Activated CD4-positive, alpha-beta T cell treated with anti-CD3 and anti-CD28 coated beads for 36 hours (primary cell): ENCODE data around the gene VPS45. TPM values are rescaled to one million over a fixed set of nuclear protein-coding genes. Genes with fewer than 3 reads are reported as not detected.
A peak's percentile ranks its signal among the peaks of the same experiment; 100 is the strongest.

Experiments
- ATAC-seq: fragments of 200-7000 bp; cut with Tn5 transposase; one replicate; pipeline ENCODE4 v1.10.0; 2021; ENCODE audit warnings: mild to moderate bottlenecking, moderate library complexity
- CTCF ChIA-PET: fragments of 350-600 bp; sonication (Branson Sonifier 250); formaldehyde crosslinking; loops from one replicate; lab custom pipeline; 2021; ENCODE audit warnings: antibody characterized with exemption; lab: Charles Lee
- POLR2A ChIA-PET: fragments of 350-600 bp; sonication (Branson Sonifier 250); formaldehyde crosslinking; loops from one replicate; lab custom pipeline; 2021; ENCODE audit warnings: antibody characterized with exemption, inconsistent platforms; lab: Charles Lee
- DNase-seq: peaks from one replicate; pipeline ENCODE4 v3.0.0-alpha.2; 2020
- H3K27ac Mint-ChIP-seq: one replicate; pipeline ENCODE4 v1.8.0; 2021; ENCODE audit warnings: mixed read lengths
- H3K27me3 Mint-ChIP-seq: one replicate; pipeline ENCODE4 v1.8.0; 2021; ENCODE audit warnings: mixed read lengths
- H3K36me3 Mint-ChIP-seq: one replicate; pipeline ENCODE4 v1.8.0; 2021; ENCODE audit warnings: low read depth, mixed read lengths
- H3K4me1 Mint-ChIP-seq: one replicate; pipeline ENCODE4 v1.8.0; 2021; ENCODE audit warnings: mixed read lengths
- H3K4me3 Mint-ChIP-seq: one replicate; pipeline ENCODE4 v1.8.0; 2021; ENCODE audit warnings: mild to moderate bottlenecking, moderate library complexity, mixed read lengths
- H3K9me3 Mint-ChIP-seq: one replicate; pipeline ENCODE4 v1.8.0; 2021; ENCODE audit warnings: low read depth, mixed read lengths
- intact Hi-C, 2 experiments: fragments of 100-400 bp; cut with DNase I in 1 of 2; cut with micrococcal nuclease in 1 of 2; formaldehyde crosslinking; loops; one replicate each; pipeline versions ENCODE4 v1.14.2 to v1.15.1; 2022 to 2024; cut with DNase I, micrococcal nuclease
- total RNA-seq, 2 experiments: library from RNA; stranded (reverse); gene quantifications; one replicate each; pipeline ENCODE4 v1.2.3, GENCODE V29; 2021

VPS45 gene
- total RNA-seq, 2 experiments from 2014 or later, result 18.5 to 20.6 TPM

- H3K4me3 Mint-ChIP-seq, result no peak overlapping the region
- peaks cover 5% of the 10 kb centered on the region for H3K36me3 Mint-ChIP-seq
- no peaks in the 10 kb centered on the region for H3K9me3 Mint-ChIP-seq
- ATAC-seq (no peak), DNase-seq (no peak)
- no peak overlapping the region for H3K27ac Mint-ChIP-seq
- intact Hi-C loops, result no loop called here
- ChIA-PET CTCF (no interaction called here), POLR2A (no interaction called here)
- H3K4me1 Mint-ChIP-seq, result peaks cover 41% of the 10 kb centered on the region
- peaks cover 1% of the 10 kb centered on the region for H3K27me3 Mint-ChIP-seq
These were observed 79.4 kb downstream of the VPS45 start for GRCh38 chr1:150146849-150147542.

GRCh38 chr1:150148837-150149270 is 81.3 kb downstream of the VPS45 start:
- no peak for ATAC-seq
- H3K4me3 Mint-ChIP-seq, result peak overlapping the region; percentile 67
- ChIA-PET POLR2A (no interaction called here), CTCF (interaction anchor here (1.1 kb wide), 1 partner anchor 76 kb away, joined by 3 read pairs; no protein-coding TSS in a partner anchor)
- H3K27ac Mint-ChIP-seq, result peak overlapping the region; percentile 41
- intact Hi-C loops, result loop anchor here in 1 of 2 experiments (1.0 kb wide), 2 partner anchors 82 to 139 kb away; partner anchors contain the start of genes OTUD7B and VPS45
- H3K4me1 Mint-ChIP-seq, result peaks cover 52% of the 10 kb centered on the region
- no peaks in the 10 kb centered on the region for H3K9me3 Mint-ChIP-seq
- H3K27me3 Mint-ChIP-seq, result peaks cover 1% of the 10 kb centered on the region
- no peak for DNase-seq
- peaks cover 11% of the 10 kb centered on the region for H3K36me3 Mint-ChIP-seq

GRCh38 chr1:150149271-150150132 is 81.9 kb downstream of the VPS45 start, which contains the start of gene PLEKHO1:
TSS of gene PLEKHO1 (plus strand) at chr1:150149916. CDS start at chr1:150150258, 342 bp downstream.
- peaks cover 12% of the 10 kb centered on the region for H3K36me3 Mint-ChIP-seq
- H3K9me3 Mint-ChIP-seq, result no peaks in the 10 kb centered on the region
- DNase-seq (peak; percentile 89), ATAC-seq (peak; percentile 74)
- ChIA-PET POLR2A (interaction anchor here (0.5 to 2.2 kb wide), 4 partner anchors 84 to 262 kb away, joined by 3 to 11 read pairs (median 6); a partner anchor contains a TSS), CTCF (interaction anchor here (0.8 to 1.7 kb wide), 4 partner anchors 16 to 94 kb away, joined by 3 to 7 read pairs (median 3); no protein-coding TSS in a partner anchor)
- intact Hi-C loops, result loop anchor here (1.0 to 5.0 kb wide), 3 partner anchors 37 to 139 kb away; partner anchors contain the start of genes OTUD7B (in 1 of the 2) and VPS45 (in 1 of the 2)
- H3K4me1 Mint-ChIP-seq, result peaks cover 51% of the 10 kb centered on the region
- peaks cover 1% of the 10 kb centered on the region for H3K27me3 Mint-ChIP-seq
- peak within 1 kb of the TSS; percentile 82 for H3K4me3 Mint-ChIP-seq
- peak within 1 kb of the TSS; percentile 86 for H3K27ac Mint-ChIP-seq

GRCh38 chr1:150150133-150151021 is 82.8 kb downstream of the VPS45 start:
- ChIA-PET POLR2A (interaction anchor here (0.5 to 2.2 kb wide), 5 partner anchors 54 to 263 kb away, joined by 3 to 11 read pairs (median 4); a partner anchor contains a TSS), CTCF (interaction anchor here (0.8 to 1.7 kb wide), 4 partner anchors 15 to 95 kb away, joined by 3 to 7 read pairs (median 4); no protein-coding TSS in a partner anchor)
- peak overlapping the region; percentile 82 for H3K4me3 Mint-ChIP-seq
- peaks cover 1% of the 10 kb centered on the region for H3K27me3 Mint-ChIP-seq
- H3K36me3 Mint-ChIP-seq, result peaks cover 19% of the 10 kb centered on the region
- H3K9me3 Mint-ChIP-seq, result no peaks in the 10 kb centered on the region
- DNase-seq, result peak; percentile 39
- ATAC-seq, result no peak
- H3K27ac Mint-ChIP-seq, result peak overlapping the region; percentile 86
- intact Hi-C loops, result loop anchor here in 1 of 2 experiments (5.0 kb wide), 1 partner anchor 38 kb away; no protein-coding TSS in a partner anchor
- H3K4me1 Mint-ChIP-seq, result peaks cover 48% of the 10 kb centered on the region

- no peaks in the 10 kb centered on the region for H3K9me3 Mint-ChIP-seq
- POLR2A ChIA-PET, result interaction anchor here (0.7 to 2.2 kb wide), 4 partner anchors 9 to 264 kb away, joined by 3 to 11 read pairs (median 4); a partner anchor contains a TSS
- peak overlapping the region; percentile 86 for H3K27ac Mint-ChIP-seq
- peak; percentile 74 for DNase-seq
- peaks cover 23% of the 10 kb centered on the region for H3K36me3 Mint-ChIP-seq
- peaks cover 1% of the 10 kb centered on the region for H3K27me3 Mint-ChIP-seq
- peaks cover 45% of the 10 kb centered on the region for H3K4me1 Mint-ChIP-seq
- ATAC-seq, result peak; percentile 48
- intact Hi-C loops, result loop anchor here in 1 of 2 experiments (5.0 kb wide), 1 partner anchor 39 kb away; no protein-coding TSS in a partner anchor
- H3K4me3 Mint-ChIP-seq, result peak overlapping the region; percentile 82
- CTCF ChIA-PET, result interaction anchor here (1.0 to 1.7 kb wide), 2 partner anchors 10 to 79 kb away, joined by 4 to 5 read pairs; no protein-coding TSS in a partner anchor
These were observed 84.0 kb downstream of the VPS45 start for GRCh38 chr1:150151291-150152181.

GRCh38 chr1:150152182-150152536 is 84.6 kb downstream of the VPS45 start:
- Mint-ChIP-seq H3K9me3 (no peaks in the 10 kb centered on the region), H3K4me3 (peak overlapping the region; percentile 82), H3K27ac (peak overlapping the region; percentile 86), H3K27me3 (peaks cover 1% of the 10 kb centered on the region), H3K36me3 (peaks cover 27% of the 10 kb centered on the region), H3K4me1 (peaks cover 42% of the 10 kb centered on the region)
- CTCF ChIA-PET, result interaction anchor here (1.0 kb wide), 1 partner anchor 9 kb away, joined by 4 read pairs; no protein-coding TSS in a partner anchor
- POLR2A ChIA-PET, result interaction anchor here (1.0 kb wide), 2 partner anchors 8 to 264 kb away, joined by 3 to 4 read pairs; a partner anchor contains a TSS
- intact Hi-C loops, result loop anchor here in 1 of 2 experiments (5.0 kb wide), 1 partner anchor 40 kb away; no protein-coding TSS in a partner anchor
- ATAC-seq (peak; percentile 18), DNase-seq (no peak)

- Mint-ChIP-seq H3K4me1 (peaks cover 42% of the 10 kb centered on the region), H3K9me3 (no peaks in the 10 kb centered on the region), H3K27ac (peak overlapping the region; percentile 66), H3K36me3 (peaks cover 31% of the 10 kb centered on the region), H3K4me3 (no peak overlapping the region), H3K27me3 (peaks cover 1% of the 10 kb centered on the region)
- ATAC-seq, result no peak
- no peak for DNase-seq
- POLR2A ChIA-PET, result interaction anchor here (1.0 kb wide), 1 partner anchor 8 kb away, joined by 4 read pairs; no protein-coding TSS in a partner anchor
- intact Hi-C loops, result loop anchor here in 1 of 2 experiments (5.0 kb wide), 1 partner anchor 41 kb away; no protein-coding TSS in a partner anchor
- CTCF ChIA-PET, result interaction anchor here (1.4 kb wide), 1 partner anchor 9 kb away, joined by 5 read pairs; no protein-coding TSS in a partner anchor
These were observed 85.3 kb downstream of the VPS45 start for GRCh38 chr1:150152772-150153456.

- intact Hi-C loops, result loop anchor here in 1 of 2 experiments (5.0 kb wide), 1 partner anchor 42 kb away; no protein-coding TSS in a partner anchor
- ChIA-PET POLR2A (interaction anchor here (0.5 kb wide), 1 partner anchor 215 kb away, joined by 3 read pairs; no protein-coding TSS in a partner anchor), CTCF (interaction anchor here (1.4 kb wide), 1 partner anchor 8 kb away, joined by 5 read pairs; no protein-coding TSS in a partner anchor)
- no peaks in the 10 kb centered on the region for H3K27me3 Mint-ChIP-seq
- no peak overlapping the region for H3K4me3 Mint-ChIP-seq
- H3K4me1 Mint-ChIP-seq, result peaks cover 39% of the 10 kb centered on the region
- ATAC-seq (no peak), DNase-seq (no peak)
- peak overlapping the region; percentile 5 for H3K27ac Mint-ChIP-seq
- H3K36me3 Mint-ChIP-seq, result peaks cover 36% of the 10 kb centered on the region
- no peaks in the 10 kb centered on the region for H3K9me3 Mint-ChIP-seq
These were observed 86.6 kb downstream of the VPS45 start for GRCh38 chr1:150154143-150154542.
